IMR-90 (cell line): Measurements from ENCODE around the gene PSMB5. TPM values are rescaled to one million over a fixed set of nuclear protein-coding genes. Genes with fewer than 3 reads are reported as not detected.

ENCODE experiments used
- ATAC-seq: fragments of 200-7000 bp; cut with Tn5 transposase; 2 replicates; pipeline ENCODE4 v1.9.1; 2020; ENCODE audit warnings: low read depth, mild to moderate bottlenecking, moderate library complexity
- BruUV-seq: library from RNA; stranded (reverse); fragments of 400-500 nt; replicated peaks from 2 replicates; lab custom pipeline; 2021; lab: Mats Ljungman, UMichigan
- CTCF ChIA-PET: fragments of 300-600 bp; formaldehyde crosslinking; extraction: SDS; loops from one replicate; lab custom pipeline; 2021; ENCODE audit warnings: antibody characterized with exemption; lab: Yijun Ruan, JAX
- POLR2A ChIA-PET: fragments of 300-600 bp; sonication (Branson Sonifier 250); formaldehyde crosslinking; loops from one replicate; lab custom pipeline; 2022; ENCODE audit warnings: antibody characterized with exemption; ENCODE audit not compliant: unreplicated experiment; lab: Charles Lee
- DNase-seq: peaks from one replicate; pipeline ENCODE4 v3.0.0; 2013
- H2AFZ ChIP-seq: replicated peaks from 2 replicates; pipeline ENCODE3; 2013; ENCODE audit warnings: low read length, mild to moderate bottlenecking; ENCODE audit not compliant: poor library complexity
- H2AK5ac ChIP-seq: 2 replicates; pipeline ENCODE4 v1.6.1; 2013; ENCODE audit warnings: low read depth, low read length, inconsistent platforms
- H2AK9ac ChIP-seq: replicated peaks from 2 replicates; pipeline ENCODE3; 2013; ENCODE audit warnings: mild to moderate bottlenecking, low read depth, low read length, moderate library complexity; ENCODE audit not compliant: poor library complexity
- H2BK120ac ChIP-seq: 2 replicates; pipeline ENCODE4 v1.6.1; 2013; ENCODE audit warnings: low read depth, low read length, inconsistent platforms
- H2BK15ac ChIP-seq: 3 replicates; pipeline ENCODE4 v1.6.1; 2013; ENCODE audit warnings: low read depth, low read length, inconsistent platforms
- H2BK20ac ChIP-seq: 2 replicates; pipeline ENCODE4 v1.6.1; 2013; ENCODE audit warnings: low read depth, mild to moderate bottlenecking, inconsistent platforms, low read length, moderate library complexity
- H2BK5ac ChIP-seq: 2 replicates; pipeline ENCODE4 v1.6.1; 2013; ENCODE audit warnings: mild to moderate bottlenecking, low read depth, low read length, inconsistent platforms; ENCODE audit not compliant: poor library complexity, severe bottlenecking
- H3K14ac ChIP-seq: replicated peaks from 2 replicates; pipeline ENCODE4 v1.6.1; 2013; ENCODE audit warnings: low read depth, low read length, inconsistent platforms
- H3K18ac ChIP-seq: 2 replicates; pipeline ENCODE4 v1.6.1; 2013; ENCODE audit warnings: low read depth, low read length, control low read depth
- H3K23ac ChIP-seq: 2 replicates; pipeline ENCODE4 v1.6.1; 2013; ENCODE audit warnings: low read depth, low read length, inconsistent platforms
- H3K27ac ChIP-seq: 2 replicates; pipeline ENCODE4 v1.5.1; 2013; ENCODE audit warnings: mild to moderate bottlenecking, control low read depth, low read length; ENCODE audit not compliant: insufficient read depth
- H3K27me3 ChIP-seq: 2 replicates; pipeline ENCODE4 v1.6.1; 2013; ENCODE audit warnings: low read length; ENCODE audit not compliant: control insufficient read depth, insufficient read depth
- H3K36me3 ChIP-seq: 2 replicates; pipeline ENCODE4 v1.6.1; 2013; ENCODE audit warnings: low read length, mixed read lengths; ENCODE audit not compliant: control insufficient read depth, insufficient read depth
- H3K4ac ChIP-seq: 2 replicates; pipeline ENCODE4 v1.6.1; 2013; ENCODE audit warnings: low read depth, low read length, inconsistent platforms
- H3K4me1 ChIP-seq: 2 replicates; pipeline ENCODE4 v1.6.1; 2013; ENCODE audit warnings: low read length, mixed read lengths; ENCODE audit not compliant: control insufficient read depth, insufficient read depth
- H3K4me2 ChIP-seq: 2 replicates; pipeline ENCODE4 v1.6.1; 2013; ENCODE audit warnings: low read depth, mild to moderate bottlenecking, control low read depth, low read length, moderate library complexity
- H3K4me3 ChIP-seq: 2 replicates; pipeline ENCODE4 v1.5.1; 2013; ENCODE audit warnings: low read depth, mild to moderate bottlenecking, control low read depth, low read length, moderate library complexity; ENCODE audit not compliant: insufficient read depth
- H3K56ac ChIP-seq: 2 replicates; pipeline ENCODE4 v1.6.1; 2013; ENCODE audit warnings: low read length, inconsistent platforms; ENCODE audit not compliant: insufficient read depth; ENCODE audit errors: extremely low read depth
- H3K79me1 ChIP-seq, 2 experiments: 2 replicates each; pipeline ENCODE4 v1.6.1; 2013; ENCODE audit warnings: low read length in 2 of 2, inconsistent platforms in 1 of 2, low read depth in 1 of 2
- H3K9ac ChIP-seq: 2 replicates; pipeline ENCODE4 v1.6.1; 2013; ENCODE audit warnings: low read depth, low read length, control low read depth
- H3K9me1 ChIP-seq: 2 replicates; pipeline ENCODE4 v1.6.1; 2013; ENCODE audit warnings: low read length, inconsistent platforms; ENCODE audit not compliant: insufficient read depth
- H3K9me3 ChIP-seq: 2 replicates; pipeline ENCODE4 v1.6.1; 2013; ENCODE audit warnings: low read length; ENCODE audit not compliant: control insufficient read depth, insufficient read depth
- H4K20me1 ChIP-seq: 2 replicates; pipeline ENCODE4 v1.6.1; 2013; ENCODE audit warnings: low read length, inconsistent platforms; ENCODE audit not compliant: insufficient read depth
- H4K5ac ChIP-seq: 2 replicates; pipeline ENCODE4 v1.6.1; 2013; ENCODE audit warnings: mild to moderate bottlenecking, low read depth, low read length, control low read depth
- H4K8ac ChIP-seq, 2 experiments: 2 replicates each; pipeline ENCODE4 v1.6.1; 2013; ENCODE audit warnings: low read depth in 2 of 2, low read length in 2 of 2, control low read depth in 1 of 2, inconsistent platforms in 1 of 2
- H4K91ac ChIP-seq: 2 replicates; pipeline ENCODE4 v1.6.1; 2013; ENCODE audit warnings: low read depth, low read length, inconsistent platforms; ENCODE audit not compliant: insufficient read depth
- BHLHE40 ChIP-seq: fragments of 150-350 bp; IDR thresholded peaks from 2 replicates; pipeline ENCODE4 v1.6.1; 2016; ENCODE audit warnings: mild to moderate bottlenecking, low read depth, low read length
- CTCF ChIP-seq: conservative IDR thresholded peaks from 2 replicates; pipeline ENCODE4 v1.5.1; 2012; ENCODE audit warnings: mild to moderate bottlenecking, low read depth, low read length, improper control_type of control experiment
- FOS ChIP-seq: fragments of 150-350 bp; IDR thresholded peaks from 2 replicates; pipeline ENCODE4 v1.6.1; 2016; ENCODE audit warnings: low read depth, low read length
- MAZ ChIP-seq: IDR thresholded peaks from 2 replicates; pipeline ENCODE4 v1.6.1; 2012; ENCODE audit warnings: low read depth, mild to moderate bottlenecking, low read length, improper control_type of control experiment, moderate library complexity, borderline replicate concordance
- RAD21 ChIP-seq: IDR thresholded peaks from 2 replicates; pipeline ENCODE4 v1.6.1; 2012; ENCODE audit warnings: low read length, improper control_type of control experiment
- USF2 ChIP-seq: fragments of 150-350 bp; IDR thresholded peaks from 2 replicates; pipeline ENCODE4 v1.6.1; 2017; ENCODE audit warnings: mild to moderate bottlenecking, antibody characterized with exemption, low read length, low read depth
- WGBS, 2 experiments: methylation state at CpG; one replicate each; pipeline versions ENCODE4 v1.1.5 to v1.1.7; 2013; ENCODE audit warnings: missing lambda C conversion rate in 2 of 2; ENCODE audit not compliant: insufficient read length in 1 of 2; ENCODE audit errors: extremely low coverage in 2 of 2; 5-methylcytosine and 5-hydroxymethylcytosine counted together
- dilution Hi-C: fragments of 300-500 bp; cut with HindIII; formaldehyde crosslinking; loops from one replicate; pipeline ENCODE4 v1.14.3; 2018; ENCODE audit warnings: low sequenced_read_pairs; ENCODE audit not compliant: unreplicated experiment
- in situ Hi-C: fragments of 300-500 bp; cut with MboI; formaldehyde crosslinking; loops from 3 replicates; pipeline ENCODE4 v1.14.3; 2019; ENCODE audit warnings: low sequenced_read_pairs, inconsistent platforms, mixed read lengths
- intact Hi-C: fragments of 100-400 bp; cut with micrococcal nuclease; formaldehyde crosslinking; loops from 2 replicates; pipeline ENCODE4 v1.10.0; 2022
- polyA plus RNA-seq, 3 experiments: library from polyadenylated mRNA; depleted of rRNA; stranded (reverse); fragments of >200 nt; gene quantifications; 2 replicates each; pipeline ENCODE4 v1.2.3, GENCODE V29; 2012; ENCODE audit warnings: low replicate concordance in 1 of 3
- total RNA-seq: library from RNA; depleted of rRNA; stranded (reverse); fragments of >200 nt; gene quantifications from 2 replicates; pipeline ENCODE4 v1.2.3, GENCODE V29; 2012

Gene PSMB5
- total and polyA plus RNA-seq, 2 of the 4 experiments (the other 2 are of a cell fraction): 310 to 321 TPM

DNA sequence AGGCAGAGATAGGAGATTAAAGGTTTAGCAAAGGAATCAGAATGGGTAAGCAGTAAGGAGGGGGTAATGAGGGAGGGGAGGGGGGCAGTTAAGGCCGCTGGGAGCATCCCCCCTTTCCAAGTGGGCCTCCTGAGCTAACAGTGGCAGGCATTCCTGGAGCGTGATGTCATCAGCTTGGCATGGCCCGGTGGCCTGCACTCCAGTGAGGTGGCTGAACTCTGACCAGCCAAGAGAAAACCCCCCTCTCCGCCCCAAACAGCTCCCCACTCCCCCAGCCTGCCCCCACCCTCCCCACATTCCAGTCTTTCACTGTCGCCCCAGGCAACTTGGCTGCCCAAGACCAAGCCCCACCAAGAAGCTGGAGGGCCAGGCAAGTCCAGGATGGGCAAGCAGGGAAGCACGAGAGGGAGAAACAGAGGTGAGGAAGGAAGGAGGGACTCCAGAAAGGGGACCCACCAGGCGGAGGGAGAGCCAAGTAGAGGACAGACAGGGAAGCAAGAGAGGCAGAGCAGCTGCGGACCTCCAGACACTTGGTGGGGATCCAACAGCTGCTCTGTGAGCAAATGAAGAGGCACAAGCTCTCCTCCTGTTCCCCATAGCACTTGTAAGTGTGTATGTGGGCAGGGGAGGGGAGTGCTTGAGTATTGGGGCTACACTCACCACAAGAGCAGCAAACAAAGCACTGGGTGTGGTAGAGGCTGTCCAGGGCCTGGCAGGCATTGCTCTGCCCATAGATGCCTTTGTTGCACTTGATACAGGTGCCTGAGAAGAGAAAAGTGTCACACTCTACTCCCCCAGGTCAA, 56.8 kb downstream of the PSMB5 start:
- TF ChIP-seq USF2: no peak
- no peak for TF ChIP-seq CTCF
- TF ChIP-seq FOS: peak; percentile 31; the same call in 1 of the 2 replicates
- TF ChIP-seq BHLHE40: no peak
- TF ChIP-seq MAZ: no peak; the same call in 1 of the 2 replicates
- TF ChIP-seq RAD21: no peak
- peaks cover 5% of the 10 kb centered on the region; the same call in 1 of the 2 replicates for H3K9me1 ChIP-seq
- H3K14ac ChIP-seq: peak overlapping the region; percentile 91
- H3K79me1 ChIP-seq: peaks cover 35 to 72% of the 10 kb centered on the region in 2 experiments
- ChIA-PET POLR2A (interaction anchor here (0.5 to 1.4 kb wide), 7 partner anchors 9 to 342 kb away, joined by 3 to 12 read pairs (median 3); no protein-coding TSS in a partner anchor), CTCF (interaction anchor here (0.7 to 1.8 kb wide), 7 partner anchors 8 to 143 kb away, joined by 3 to 12 read pairs (median 4); no protein-coding TSS in a partner anchor)
- H2BK15ac ChIP-seq: peak overlapping the region; percentile 85; the same call in 2 of the 3 replicates
- H4K5ac ChIP-seq: peak overlapping the region; percentile 79
- H4K20me1 ChIP-seq: peaks cover 38% of the 10 kb centered on the region
- intact Hi-C loops (no loop called here), dilution Hi-C loops (no loop called here), in situ Hi-C loops (no loop called here)
- peaks cover 41% of the 10 kb centered on the region for H3K4me1 ChIP-seq
- BruUV-seq: no TSS peak
- peak overlapping the region; percentile 97 for H2AK5ac ChIP-seq
- H3K27me3 ChIP-seq: no peaks in the 10 kb centered on the region
- peak; percentile 67 for DNase-seq
- H3K18ac ChIP-seq: peak overlapping the region; percentile 90
- peak overlapping the region; percentile 96 for H4K91ac ChIP-seq
- peak overlapping the region; percentile 86 for H2BK5ac ChIP-seq
- peak overlapping the region; percentile 89 for H2BK120ac ChIP-seq
- H4K8ac ChIP-seq: peak overlapping the region; percentile 84 to 89
- peak overlapping the region; percentile 71 for H3K9ac ChIP-seq
- peaks cover 42% of the 10 kb centered on the region for H3K36me3 ChIP-seq
- H3K9me3 ChIP-seq: no peaks in the 10 kb centered on the region
- H2BK20ac ChIP-seq: peak overlapping the region; percentile 71
- peak overlapping the region; percentile 64 for H2AFZ ChIP-seq
- H3K4me2 ChIP-seq: peak overlapping the region; percentile 92
- peak; percentile 38 for ATAC-seq
- H3K23ac ChIP-seq: peak overlapping the region; percentile 96
- peak overlapping the region; percentile 97 for H3K27ac ChIP-seq
- peak overlapping the region; percentile 96 for H3K4ac ChIP-seq
- peak overlapping the region; percentile 94 for H2AK9ac ChIP-seq
- H3K56ac ChIP-seq: peak overlapping the region; percentile 88
- H3K4me3 ChIP-seq: peak overlapping the region; percentile 7; the same call in 1 of the 2 replicates
- WGBS, 2 experiments: 0% methylated on average over 1 of the region's 8 CpGs; no CpG with 5 or more reads in 1 of the 2 experiments
